Nephron (organoid): ENCODE measurements around the gene TYK2.
"Not testable (repeated sequence)": the region's sequence is repeated elsewhere in the genome, so short reads cannot be mapped to it uniquely, and the experiment has no call there.

ENCODE experiments used
- H3K27ac Mint-ChIP-seq, 3 experiments: 2 replicates each; pipeline ENCODE4 v1.8.0; 2020; ENCODE audit warnings: mixed read lengths in 3 of 3, mild to moderate bottlenecking in 2 of 3, moderate library complexity in 1 of 3
- H3K27me3 Mint-ChIP-seq: 2 replicates; pipeline ENCODE4 v1.8.0; 2021; ENCODE audit warnings: low read depth, mild to moderate bottlenecking, moderate library complexity, mixed read lengths
- H3K36me3 Mint-ChIP-seq: 2 replicates; pipeline ENCODE4 v1.8.0; 2020; ENCODE audit warnings: low read depth, mixed read lengths
- H3K4me1 Mint-ChIP-seq: 2 replicates; pipeline ENCODE4 v1.8.0; 2020; ENCODE audit warnings: mixed read lengths
- H3K4me3 Mint-ChIP-seq, 3 experiments: 2 replicates each; pipeline ENCODE4 v1.8.0; 2020; ENCODE audit warnings: mild to moderate bottlenecking in 3 of 3, mixed read lengths in 3 of 3, moderate library complexity in 2 of 3
- H3K9me3 Mint-ChIP-seq: 2 replicates; pipeline ENCODE4 v1.8.0; 2020; ENCODE audit warnings: mixed read lengths
- CTCF ChIP-seq, 3 experiments: fragments of 200-600 bp; sonication (generic); IDR thresholded peaks; one replicate each; pipeline ENCODE4 v1.5.0; 2021; ENCODE audit warnings: antibody characterized with exemption in 3 of 3; ENCODE audit not compliant: unreplicated experiment in 3 of 3

Gene TYK2

GRCh38 chr19:10389863-10390262 lies 9.5 kb upstream of the TYK2 start:
- Mint-ChIP-seq H3K36me3 (peaks cover 21% of the 10 kb centered on the region), H3K27ac (no peak overlapping the region), H3K4me1 (no peaks in the 10 kb centered on the region), H3K4me3 (no peak overlapping the region), H3K9me3 (no peaks in the 10 kb centered on the region), H3K27me3 (peaks cover 3% of the 10 kb centered on the region)
- no peak for TF ChIP-seq CTCF (IDR thresholded peaks at IDR 0.05; ENCODE audit: unreplicated experiment in 3 of 3)

DNA sequence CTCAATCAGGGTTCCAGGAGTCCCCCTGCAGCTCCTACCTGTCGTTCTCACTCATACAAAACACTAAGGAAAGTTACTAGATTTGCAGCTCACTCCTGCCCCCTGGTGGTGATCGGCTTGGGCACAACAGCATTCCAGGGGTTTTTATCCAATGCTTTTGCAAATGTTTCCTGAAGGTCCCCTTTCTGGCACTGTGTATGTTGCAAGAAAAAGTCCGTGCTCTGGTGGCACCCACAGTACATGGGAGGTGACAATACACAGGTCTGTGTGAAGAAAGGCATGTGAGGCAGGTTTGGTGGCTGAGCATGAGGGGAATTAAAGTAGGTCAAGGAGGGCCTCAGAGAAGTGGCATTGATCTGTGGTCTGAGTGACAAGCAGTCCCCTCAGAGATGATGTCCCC lies 8.6 kb upstream of the TYK2 start:
- peak; percentile 88 to 91 (median 89) for TF ChIP-seq CTCF (IDR thresholded peaks at IDR 0.05; ENCODE audit: unreplicated experiment in 3 of 3)
- Mint-ChIP-seq H3K27me3 (peaks cover 3% of the 10 kb centered on the region), H3K36me3 (peaks cover 18% of the 10 kb centered on the region), H3K27ac (peak overlapping the region in 1 of 3 experiments; percentile 9), H3K4me3 (no peak overlapping the region), H3K4me1 (no peaks in the 10 kb centered on the region), H3K9me3 (no peaks in the 10 kb centered on the region)

DNA sequence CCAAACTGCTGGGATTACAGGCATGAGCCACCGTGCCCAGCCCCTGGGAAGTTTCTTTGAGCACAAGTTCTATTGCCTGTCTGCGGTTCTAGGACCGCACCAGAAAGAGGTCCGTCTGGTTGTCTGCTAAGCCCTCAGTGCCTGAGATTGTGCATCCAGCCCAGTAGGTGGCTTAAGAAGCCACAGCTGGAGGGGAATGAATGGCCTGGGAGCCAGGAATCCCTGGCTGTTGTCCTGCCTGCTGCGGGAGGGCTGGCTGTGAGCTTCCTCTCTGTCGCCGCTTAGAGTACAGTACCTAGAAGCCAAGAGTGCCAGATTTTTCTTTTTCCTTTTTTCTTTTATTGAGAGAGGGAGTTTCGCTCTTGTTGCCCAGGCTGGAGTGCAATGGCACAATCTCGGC lies 4.2 kb upstream of the TYK2 start:
- TF ChIP-seq CTCF (IDR thresholded peaks at IDR 0.05; ENCODE audit: unreplicated experiment in 3 of 3), result no peak
- Mint-ChIP-seq H3K27ac (no peak overlapping the region), H3K9me3 (no peaks in the 10 kb centered on the region), H3K4me1 (peaks cover 16% of the 10 kb centered on the region), H3K27me3 (peaks cover 3% of the 10 kb centered on the region), H3K36me3 (peaks cover 3% of the 10 kb centered on the region), H3K4me3 (no peak overlapping the region)

GRCh38 chr19:10383223-10383499 lies 2.8 kb upstream of the TYK2 start:
- H3K27ac Mint-ChIP-seq, H3K27me3 Mint-ChIP-seq, H3K4me3 Mint-ChIP-seq, H3K9me3 Mint-ChIP-seq, H3K36me3 Mint-ChIP-seq: not testable (repeated sequence)
- peaks cover 17% of the 10 kb centered on the region for H3K4me1 Mint-ChIP-seq

- H3K36me3 Mint-ChIP-seq, result peaks cover 17% of the 10 kb centered on the region
- no peaks in the 10 kb centered on the region for H3K9me3 Mint-ChIP-seq
- peaks cover under 1% of the 10 kb centered on the region for H3K27me3 Mint-ChIP-seq
- no peak for TF ChIP-seq CTCF (IDR thresholded peaks at IDR 0.05; ENCODE audit: unreplicated experiment in 3 of 3)
- peak overlapping the region; percentile 93 to 95 (median 93) for H3K4me3 Mint-ChIP-seq
- H3K27ac Mint-ChIP-seq, result peak overlapping the region; percentile 54 to 88 (median 75)
- H3K4me1 Mint-ChIP-seq, result peaks cover 17% of the 10 kb centered on the region
These were observed 476 bp downstream of the TYK2 start for GRCh38 chr19:10379880-10380312.

GRCh38 chr19:10378124-10378523 lies 2.2 kb downstream of the TYK2 start:
- Mint-ChIP-seq H3K4me3 (peak overlapping the region in 1 of 3 experiments; percentile 3), H3K4me1 (peaks cover 17% of the 10 kb centered on the region), H3K9me3 (no peaks in the 10 kb centered on the region), H3K27ac (no peak overlapping the region), H3K27me3 (no peaks in the 10 kb centered on the region), H3K36me3 (peaks cover 23% of the 10 kb centered on the region)
- TF ChIP-seq CTCF (IDR thresholded peaks at IDR 0.05; ENCODE audit: unreplicated experiment in 3 of 3), result no peak

DNA sequence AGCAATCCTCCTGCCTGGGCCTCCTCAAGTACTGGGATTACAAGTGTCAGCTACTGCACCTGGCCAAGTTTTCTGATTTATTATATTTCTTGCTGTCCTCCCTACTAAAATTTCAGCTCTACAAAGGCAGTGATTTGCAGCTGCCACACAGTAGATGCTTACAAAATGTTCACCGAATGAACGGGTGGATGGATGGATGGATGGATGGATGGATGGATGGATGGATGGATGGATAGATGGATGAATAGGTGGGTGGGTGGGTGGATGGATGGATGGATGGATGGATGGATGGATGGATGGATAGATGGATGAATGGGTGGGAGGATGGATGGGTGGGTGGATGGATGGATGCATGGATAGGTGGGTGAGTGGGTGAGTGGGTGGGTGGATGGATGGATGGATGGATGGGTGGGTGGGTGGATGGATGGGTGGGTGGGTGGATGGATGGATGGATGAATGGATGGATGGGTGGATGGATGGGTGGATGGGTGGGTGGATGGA lies 3.2 kb downstream of the TYK2 start:
- not testable (repeated sequence) for H3K27me3 Mint-ChIP-seq, H3K9me3 Mint-ChIP-seq, H3K27ac Mint-ChIP-seq
- peak overlapping the region; percentile 55 to 76 (median 71) for H3K4me3 Mint-ChIP-seq
- peaks cover 17% of the 10 kb centered on the region for H3K4me1 Mint-ChIP-seq
- H3K36me3 Mint-ChIP-seq, result peaks cover 23% of the 10 kb centered on the region
